Effector CD4-positive, alpha-beta T cell (primary cell): ENCODE results near the gene FRMD5.
"Not testable (repeated sequence)": the region's sequence is repeated elsewhere in the genome, so short reads cannot be mapped to it uniquely, and the experiment has no call there.

Source experiments
- DNase-seq: peaks from one replicate; pipeline ENCODE4 v3.0.0-alpha.2; 2020

The FRMD5 gene

GRCh38 chr15:44087578-44088465, 107.2 kb downstream of the FRMD5 start:
- DNase-seq, result no peak

- DNase-seq, result no peak
Measured at GRCh38 chr15:44084770-44085169, 110.3 kb downstream of the FRMD5 start.

GRCh38 chr15:44084171-44084570, 110.9 kb downstream of the FRMD5 start:
- no peak for DNase-seq

- no peak for DNase-seq
Measured at GRCh38 chr15:44082558-44083157, 112.4 kb downstream of the FRMD5 start.

- no peak for DNase-seq
Measured at GRCh38 chr15:44081026-44082013, 113.8 kb downstream of the FRMD5 start.

- no peak for DNase-seq
Measured at GRCh38 chr15:44075535-44075934, 119.5 kb downstream of the FRMD5 start.

GRCh38 chr15:44069489-44069888, 125.6 kb downstream of the FRMD5 start:
- no peak for DNase-seq

GRCh38 chr15:44068347-44068746, 126.7 kb downstream of the FRMD5 start:
- no peak for DNase-seq

GRCh38 chr15:44066211-44066827, 128.8 kb downstream of the FRMD5 start:
- peak; percentile 55 for DNase-seq

GRCh38 chr15:44064706-44065105, 130.4 kb downstream of the FRMD5 start:
- no peak for DNase-seq

GRCh38 chr15:44058126-44058525, 136.9 kb downstream of the FRMD5 start:
- no peak for DNase-seq

GRCh38 chr15:44045661-44046060, 149.4 kb downstream of the FRMD5 start:
- no peak for DNase-seq

- DNase-seq, result no peak
Measured at GRCh38 chr15:44045217-44045616, 149.9 kb downstream of the FRMD5 start.

GRCh38 chr15:44038755-44039191, 156.3 kb downstream of the FRMD5 start:
- no peak for DNase-seq

GRCh38 chr15:44035781-44036699, 159.0 kb downstream of the FRMD5 start:
- DNase-seq, result no peak

- no peak for DNase-seq
Measured at GRCh38 chr15:44034933-44035624, 160.0 kb downstream of the FRMD5 start.

GRCh38 chr15:44034334-44034733, 160.7 kb downstream of the FRMD5 start:
- DNase-seq, result no peak

GRCh38 chr15:44033894-44034293, 161.2 kb downstream of the FRMD5 start:
- DNase-seq, result no peak

- not testable (repeated sequence) for DNase-seq
Measured at GRCh38 chr15:44032820-44033219, 162.3 kb downstream of the FRMD5 start.

- DNase-seq, result no peak
Measured at GRCh38 chr15:44029940-44030568, 165.0 kb downstream of the FRMD5 start.
